Cerebellar cortex (tissue), 1 donor: ENCODE data around the gene PLAAT2.
A peak's percentile ranks its signal among the peaks of the same experiment; 100 is the strongest.

Experiments used
- DNase-seq: peaks from one replicate; pipeline ENCODE4 v3.0.0-alpha.2; 2015; ENCODE audit warnings: low spot score

PLAAT2 gene

DNA sequence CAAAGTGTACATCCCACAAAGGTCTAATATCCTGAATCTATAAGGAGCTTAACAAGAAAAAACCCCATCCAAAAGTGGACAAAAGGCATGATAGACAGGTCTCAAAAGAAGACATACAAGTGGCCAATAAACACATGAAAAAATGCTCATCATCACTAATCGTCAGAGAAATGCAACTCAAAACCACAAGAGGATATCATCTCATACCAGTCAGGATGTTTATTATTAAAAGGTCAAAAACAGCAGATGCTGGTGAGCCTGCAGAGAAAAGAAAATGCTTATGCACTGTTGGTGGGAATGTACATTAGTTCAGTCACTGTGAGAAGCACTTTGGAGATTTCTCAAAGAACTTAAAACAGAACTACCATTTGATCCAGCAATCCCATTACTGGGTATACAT lies 44.6 kb downstream of the PLAAT2 start:
- no peak for DNase-seq

GRCh38 chr11:63517156-63517555 lies 46.0 kb downstream of the PLAAT2 start:
- DNase-seq = no peak

DNA sequence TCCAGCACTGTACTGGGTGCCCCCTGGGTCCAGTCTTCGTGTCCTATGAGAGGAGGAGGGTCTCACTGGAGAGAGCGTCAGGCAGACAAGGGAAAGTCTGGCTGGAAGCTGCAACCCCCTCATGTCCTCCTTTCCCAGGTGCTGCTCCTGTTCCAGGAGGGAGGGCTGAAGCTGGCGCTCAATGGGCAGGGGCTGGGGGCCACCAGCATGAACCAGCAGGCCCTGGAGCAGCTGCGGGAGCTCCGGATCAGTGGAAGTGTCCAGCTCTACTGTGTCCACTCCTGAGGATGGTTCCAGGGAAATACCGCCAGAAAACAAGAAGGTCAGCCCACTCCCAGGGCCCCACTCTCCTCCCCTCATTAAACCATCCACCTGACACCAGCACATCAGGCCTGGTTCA lies 47.1 kb downstream of the PLAAT2 start:
- DNase-seq = no peak

DNA sequence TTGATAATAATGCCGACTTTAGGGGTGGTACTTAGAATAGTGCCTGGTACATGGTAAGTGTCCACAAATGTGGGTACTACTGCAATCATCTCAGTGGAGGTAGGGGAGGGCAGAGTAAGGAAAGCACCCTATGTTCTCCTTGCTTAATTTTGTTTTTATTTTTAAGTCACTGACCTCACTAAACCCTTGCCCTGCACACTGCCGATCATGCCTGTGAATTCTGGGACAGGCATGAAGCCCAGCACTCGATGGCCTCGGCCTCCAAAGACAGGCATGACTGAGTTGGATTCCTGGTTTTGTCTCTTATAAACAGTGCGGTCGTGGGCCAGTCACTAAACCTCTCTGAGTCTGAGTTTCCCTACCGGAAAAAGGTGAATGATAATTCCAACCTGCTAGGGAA lies 50.4 kb downstream of the PLAAT2 start:
- no peak for DNase-seq

GRCh38 chr11:63511048-63511748 lies 52.0 kb downstream of the PLAAT2 start:
- DNase-seq = no peak

GRCh38 chr11:63510360-63511047 lies 52.7 kb downstream of the PLAAT2 start:
- DNase-seq = peak; percentile 69

DNA sequence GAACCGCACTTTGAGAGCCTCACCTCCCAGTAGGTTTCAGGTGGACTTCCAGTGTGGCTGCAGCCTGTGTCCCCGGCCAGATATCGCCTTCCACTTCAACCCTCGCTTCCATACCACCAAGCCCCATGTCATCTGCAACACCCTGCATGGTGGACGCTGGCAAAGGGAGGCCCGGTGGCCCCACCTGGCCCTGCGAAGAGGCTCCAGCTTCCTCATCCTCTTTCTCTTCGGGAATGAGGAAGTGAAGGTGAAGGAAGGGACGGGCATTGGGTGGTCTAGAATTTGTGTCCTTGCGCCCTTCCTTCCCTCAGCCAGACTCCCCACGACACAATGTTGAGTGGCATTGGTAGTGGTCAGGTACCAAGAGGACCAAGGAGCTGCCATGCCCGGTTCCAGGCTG lies 54.4 kb downstream of the PLAAT2 start:
- DNase-seq = no peak

DNA sequence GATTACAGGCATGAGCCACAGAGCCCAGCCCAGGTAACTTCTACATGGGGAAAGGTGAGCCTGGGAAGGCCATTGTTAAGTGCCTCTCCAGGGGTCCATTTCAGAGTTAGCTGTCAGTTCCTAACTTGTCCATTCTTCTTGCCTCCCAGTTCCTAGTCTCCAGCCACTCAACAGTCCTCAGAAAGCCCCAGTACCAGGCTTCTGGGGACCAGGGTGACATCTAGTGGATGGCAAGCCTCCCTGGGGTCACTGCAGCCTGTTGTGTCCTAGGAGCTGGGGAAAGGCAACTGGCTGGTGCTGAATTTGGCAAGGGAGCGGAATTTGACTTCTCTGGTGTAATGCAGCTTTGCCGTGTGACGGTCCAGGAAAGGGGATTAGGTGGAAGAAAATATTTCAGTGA lies 55.2 kb downstream of the PLAAT2 start:
- peak; percentile 48 for DNase-seq

- DNase-seq = no peak
Observed at GRCh38 chr11:63507511-63507910, 55.7 kb downstream of the PLAAT2 start.

- no peak for DNase-seq
Observed at GRCh38 chr11:63506876-63507275, 56.3 kb downstream of the PLAAT2 start.

DNA sequence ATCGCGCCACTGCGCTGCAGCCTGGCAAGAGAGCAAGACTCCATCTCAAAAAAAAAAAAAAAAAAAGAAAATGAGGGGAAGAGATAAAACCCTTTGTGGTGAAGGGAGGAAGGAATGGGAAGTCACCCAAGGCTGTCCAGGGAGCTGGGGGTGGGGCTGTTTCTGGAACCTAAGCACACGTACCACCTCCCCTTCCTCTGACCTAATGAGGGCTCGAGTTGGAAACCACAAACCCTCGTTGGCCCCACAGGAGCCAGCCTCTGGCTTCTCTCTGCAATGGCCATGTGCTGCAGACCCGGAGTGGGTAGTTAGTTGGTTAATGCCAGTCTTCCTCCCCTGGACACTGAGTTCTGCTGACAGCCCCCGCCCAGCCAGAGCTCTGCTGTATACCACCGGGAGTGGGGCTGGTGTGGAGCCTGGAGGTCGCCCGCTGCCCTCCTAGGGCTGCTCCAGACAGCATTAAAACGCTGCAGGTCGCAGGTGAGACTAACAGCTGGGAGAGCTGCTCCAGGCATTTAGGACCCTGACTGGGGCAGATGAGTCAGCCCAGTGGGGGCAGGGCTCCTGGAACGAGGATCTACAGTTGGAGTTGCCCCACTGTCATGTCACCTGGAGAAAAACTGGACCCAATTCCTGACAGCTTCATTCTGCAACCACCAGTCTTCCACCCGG lies 57.2 kb downstream of the PLAAT2 start, which contains the start of gene LGALS12:
TSS of gene LGALS12 (plus strand) at position 228 of the 672 bp plus-strand sequence. CDS start at position 603, 375 bp downstream.
- no peak for DNase-seq

GRCh38 chr11:63504933-63505586 lies 58.1 kb downstream of the PLAAT2 start:
- DNase-seq = peak; percentile 9

DNA sequence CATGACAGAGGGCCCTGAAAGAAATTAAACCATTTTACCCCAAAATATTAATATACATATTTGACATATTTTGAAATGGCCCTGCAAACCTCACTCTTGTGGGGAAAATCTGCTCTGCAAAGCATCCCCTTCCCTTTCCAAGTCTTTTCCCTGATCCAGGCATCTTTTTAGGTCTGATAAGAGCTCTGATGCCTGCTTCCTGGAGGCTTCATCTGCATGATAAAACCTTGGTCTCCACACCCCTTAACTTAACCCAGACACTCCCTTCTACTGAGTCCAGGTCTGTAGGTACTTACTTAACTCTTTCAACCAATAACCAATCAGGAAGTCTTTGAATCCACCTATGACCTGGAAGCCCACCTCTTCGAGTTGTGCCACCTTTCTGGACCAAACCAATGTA lies 59.1 kb downstream of the PLAAT2 start:
- DNase-seq = no peak

DNA sequence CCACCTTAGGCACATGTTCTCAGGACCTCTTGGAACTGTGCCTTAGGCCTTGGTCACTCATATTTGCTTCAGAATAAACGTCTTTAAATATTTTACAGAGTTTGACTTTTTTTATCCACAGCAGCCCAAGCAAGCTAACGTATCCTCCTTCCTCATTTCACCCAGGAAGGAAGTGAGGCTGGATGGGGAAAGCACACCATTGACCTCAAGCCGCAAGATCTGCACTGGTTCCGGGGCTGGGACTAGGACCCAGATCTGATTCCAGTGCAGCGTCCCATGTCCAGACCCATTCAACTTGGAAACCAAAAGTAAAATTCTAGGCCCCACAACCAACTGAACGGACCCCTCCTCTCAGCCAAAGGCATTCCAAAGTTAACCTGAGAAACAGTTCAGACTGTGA lies 59.7 kb downstream of the PLAAT2 start:
- no peak for DNase-seq
